ENCODE measurements around the gene GPHN.
"Not testable (repeated sequence)": the region's sequence is repeated elsewhere in the genome, so short reads cannot be mapped to it uniquely, and the experiment has no call there.

DNA sequence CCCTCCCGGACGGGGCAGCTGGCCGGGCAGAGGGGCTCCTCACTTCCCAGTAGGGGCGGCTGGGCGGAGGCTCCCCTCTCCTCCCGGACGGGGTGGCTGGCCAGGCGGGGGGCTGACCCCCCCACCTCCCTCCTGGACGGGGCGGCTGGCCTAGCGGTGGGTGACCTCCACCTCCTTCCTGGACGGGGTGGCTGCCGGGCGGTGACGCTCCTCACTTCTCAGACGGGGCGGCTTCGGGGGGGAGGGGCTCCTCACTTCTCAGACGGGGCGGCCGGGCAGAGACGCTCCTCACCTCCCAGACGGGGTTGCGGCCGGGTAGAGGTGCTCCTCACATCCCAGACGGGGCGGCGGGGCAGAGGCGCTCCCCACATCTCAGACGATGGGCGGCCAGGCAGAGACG lies 37.8 kb downstream of the GPHN start:
- TF ChIP-seq POLR2A (IDR thresholded peaks at IDR 0.05; ENCODE audit: low read depth, low read length); CEBPB (IDR thresholded peaks at IDR 0.05; ENCODE audit: borderline replicate concordance in 1 of 2, low read depth in 2 of 2, low read length in 2 of 2); YY1 (IDR thresholded peaks at IDR 0.05; ENCODE audit: low read depth, low read length); RFX5 (IDR thresholded peaks at IDR 0.05; ENCODE audit: low read depth, low read length): not testable (repeated sequence)
- TF ChIP-seq, protein P1, sequence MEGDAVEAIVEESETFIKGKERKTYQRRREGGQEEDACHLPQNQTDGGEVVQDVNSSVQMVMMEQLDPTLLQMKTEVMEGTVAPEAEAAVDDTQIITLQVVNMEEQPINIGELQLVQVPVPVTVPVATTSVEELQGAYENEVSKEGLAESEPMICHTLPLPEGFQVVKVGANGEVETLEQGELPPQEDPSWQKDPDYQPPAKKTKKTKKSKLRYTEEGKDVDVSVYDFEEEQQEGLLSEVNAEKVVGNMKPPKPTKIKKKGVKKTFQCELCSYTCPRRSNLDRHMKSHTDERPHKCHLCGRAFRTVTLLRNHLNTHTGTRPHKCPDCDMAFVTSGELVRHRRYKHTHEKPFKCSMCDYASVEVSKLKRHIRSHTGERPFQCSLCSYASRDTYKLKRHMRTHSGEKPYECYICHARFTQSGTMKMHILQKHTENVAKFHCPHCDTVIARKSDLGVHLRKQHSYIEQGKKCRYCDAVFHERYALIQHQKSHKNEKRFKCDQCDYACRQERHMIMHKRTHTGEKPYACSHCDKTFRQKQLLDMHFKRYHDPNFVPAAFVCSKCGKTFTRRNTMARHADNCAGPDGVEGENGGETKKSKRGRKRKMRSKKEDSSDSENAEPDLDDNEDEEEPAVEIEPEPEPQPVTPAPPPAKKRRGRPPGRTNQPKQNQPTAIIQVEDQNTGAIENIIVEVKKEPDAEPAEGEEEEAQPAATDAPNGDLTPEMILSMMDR (IDR thresholded peaks at IDR 0.05 in 2 of 3, conservative IDR thresholded peaks at IDR 0.05 in 1 of 3; ENCODE audit: control insufficient read depth in 2 of 3, extremely low read depth in 1 of 3, insufficient read depth in 1 of 3, low read depth in 3 of 3, low read length in 3 of 3): not testable (repeated sequence)
